SK-N-SH treated with all-trans-retinoic acid at 6 μM for 48 hours (cell line): ENCODE data around the gene OCSTAMP.

Experiments used
- ATAC-seq: fragments of 200-7000 bp; cut with Tn5 transposase; 3 replicates; pipeline ENCODE4 v1.9.1; 2020; ENCODE audit warnings: mild to moderate bottlenecking, moderate library complexity
- BACH2 ChIP-seq: fragments of 250-450 bp; sonication (Bioruptor Pico); IDR thresholded peaks from 2 replicates; pipeline ENCODE4 v1.9.0; 2021; ENCODE audit warnings: mild to moderate bottlenecking, borderline replicate concordance
- CREB5 ChIP-seq: fragments of 250-450 bp; sonication (Bioruptor Pico); IDR thresholded peaks from 2 replicates; pipeline ENCODE4 v1.5.1; 2020; ENCODE audit warnings: low read depth, mild to moderate bottlenecking, moderate library complexity
- CSDC2 ChIP-seq: fragments of 250-450 bp; sonication (Bioruptor Pico); IDR thresholded peaks from 2 replicates; pipeline ENCODE4 v1.5.0; 2020; ENCODE audit warnings: mild to moderate bottlenecking, moderate library complexity
- CSRNP3 ChIP-seq: fragments of 250-450 bp; sonication (Bioruptor Pico); IDR thresholded peaks from 2 replicates; pipeline ENCODE4 v1.5.1; 2021; ENCODE audit warnings: mild to moderate bottlenecking, moderate library complexity
- ESRRG ChIP-seq: fragments of 250-450 bp; sonication (Bioruptor Pico); IDR thresholded peaks from 2 replicates; pipeline ENCODE4 v1.6.1; 2021; ENCODE audit warnings: mild to moderate bottlenecking
- PATZ1 ChIP-seq: fragments of 250-450 bp; sonication (Bioruptor Pico); IDR thresholded peaks from 2 replicates; pipeline ENCODE4 v1.8.0; 2020; ENCODE audit warnings: mild to moderate bottlenecking, moderate library complexity, borderline replicate concordance
- POU6F1 ChIP-seq: fragments of 250-450 bp; sonication (Bioruptor Pico); IDR thresholded peaks from 2 replicates; pipeline ENCODE4 v1.8.0; 2021; ENCODE audit warnings: low read depth, mild to moderate bottlenecking, moderate library complexity, borderline replicate concordance
- PPARA ChIP-seq: fragments of 250-450 bp; sonication (Bioruptor Pico); IDR thresholded peaks from 2 replicates; pipeline ENCODE4 v1.5.0; 2020; ENCODE audit warnings: mild to moderate bottlenecking, borderline replicate concordance
- RARB ChIP-seq: fragments of 250-450 bp; sonication (Bioruptor Pico); IDR thresholded peaks from 2 replicates; pipeline ENCODE4 v1.8.0; 2021; ENCODE audit warnings: mild to moderate bottlenecking, moderate library complexity
- SNAI2 ChIP-seq: fragments of 250-450 bp; sonication (Bioruptor Pico); IDR thresholded peaks from 2 replicates; pipeline ENCODE4 v1.5.0; 2020; ENCODE audit warnings: mild to moderate bottlenecking, moderate library complexity
- TCF4 ChIP-seq: fragments of 250-450 bp; sonication (Bioruptor Pico); IDR thresholded peaks from 2 replicates; pipeline ENCODE4 v1.8.0; 2021; ENCODE audit warnings: mild to moderate bottlenecking, moderate library complexity, borderline replicate concordance
- TOX ChIP-seq: fragments of 250-450 bp; sonication (Bioruptor Pico); IDR thresholded peaks from 2 replicates; pipeline ENCODE4 v1.8.0; 2021; ENCODE audit warnings: mild to moderate bottlenecking, moderate library complexity, borderline replicate concordance
- TSHZ2 ChIP-seq: fragments of 250-450 bp; sonication (Bioruptor Pico); IDR thresholded peaks from 2 replicates; pipeline ENCODE4 v1.5.0; 2020; ENCODE audit warnings: mild to moderate bottlenecking, moderate library complexity
- ZC3H10 ChIP-seq: fragments of 250-450 bp; sonication (Bioruptor Pico); IDR thresholded peaks from 2 replicates; pipeline ENCODE4 v1.5.1; 2021; ENCODE audit warnings: mild to moderate bottlenecking, moderate library complexity
- ZFP3 ChIP-seq: fragments of 250-450 bp; sonication (Bioruptor Pico); IDR thresholded peaks from 2 replicates; pipeline ENCODE4 v1.5.0; 2020; ENCODE audit warnings: mild to moderate bottlenecking, moderate library complexity
- ZFP30 ChIP-seq: fragments of 450-650 bp; formaldehyde crosslinking; IDR thresholded peaks from 2 replicates; pipeline ENCODE4 v1.5.0; 2022; ENCODE audit warnings: mild to moderate bottlenecking, moderate library complexity
- ZNF565 ChIP-seq: fragments of 450-650 bp; formaldehyde crosslinking; conservative IDR thresholded peaks from 2 replicates; pipeline ENCODE4 v1.5.0; 2020; ENCODE audit warnings: low read depth, mild to moderate bottlenecking, moderate library complexity
- ZNF70 ChIP-seq: fragments of 450-650 bp; formaldehyde crosslinking; IDR thresholded peaks from 2 replicates; pipeline ENCODE4 v1.5.0; 2020; ENCODE audit warnings: mild to moderate bottlenecking, moderate library complexity

The OCSTAMP gene

GRCh38 chr20:46544576-46544975 lies 5.9 kb downstream of the OCSTAMP start (continued):
- no peak for TF ChIP-seq CREB5 (CRISPR knock-in tag)
- no peak for TF ChIP-seq RARB (CRISPR knock-in tag)
- no peak for TF ChIP-seq ZNF70 (CRISPR knock-in tag)
- no peak for TF ChIP-seq CSDC2
- no peak for TF ChIP-seq ESRRG (CRISPR knock-in tag)
- no peak for TF ChIP-seq CSRNP3 (CRISPR knock-in tag)
- TF ChIP-seq TCF4 (CRISPR knock-in tag) = no peak
- TF ChIP-seq PPARA = no peak
- TF ChIP-seq, all 23 proteins: peak for 0

- ATAC-seq = no peak
- TF ChIP-seq RARB (CRISPR knock-in tag) (no peak), ZNF565 (CRISPR knock-in tag) (no peak), PATZ1 (CRISPR knock-in tag) (no peak), ZC3H10 (no peak), PPARA (no peak)
These were observed 6.5 kb downstream of the OCSTAMP start for GRCh38 chr20:46543959-46544358.

- TF ChIP-seq SNAI2 (CRISPR knock-in tag) = no peak
- no peak for TF ChIP-seq ZNF565 (CRISPR knock-in tag)
- TF ChIP-seq TSHZ2 = no peak
- no peak for TF ChIP-seq TOX (CRISPR knock-in tag)
- TF ChIP-seq ZC3H10 = no peak
- TF ChIP-seq ZFP30 (CRISPR knock-in tag) = no peak
- no peak for TF ChIP-seq CREB5 (CRISPR knock-in tag)
- no peak for TF ChIP-seq ZFP3 (CRISPR knock-in tag)
- TF ChIP-seq POU6F1 = no peak
- TF ChIP-seq BACH2 (CRISPR knock-in tag) = no peak
- TF ChIP-seq PPARA = no peak
- TF ChIP-seq TCF4 (CRISPR knock-in tag) = no peak
- ATAC-seq = no peak
These were observed 7.4 kb downstream of the OCSTAMP start for GRCh38 chr20:46543033-46543432.
